ENCODE results near the gene CDK5.

- TF ChIP-seq CTCF (IDR thresholded peaks at IDR 0.05) (no peak), POLR2A (IDR thresholded peaks at IDR 0.05) (no peak)
Measured at GRCh38 chr7:151053751-151054150, 3.9 kb downstream of the CDK5 start.

Data from upper lobe of left lung (tissue), 4 donors.